ENCODE results near the gene DGAT2L6.

DNA sequence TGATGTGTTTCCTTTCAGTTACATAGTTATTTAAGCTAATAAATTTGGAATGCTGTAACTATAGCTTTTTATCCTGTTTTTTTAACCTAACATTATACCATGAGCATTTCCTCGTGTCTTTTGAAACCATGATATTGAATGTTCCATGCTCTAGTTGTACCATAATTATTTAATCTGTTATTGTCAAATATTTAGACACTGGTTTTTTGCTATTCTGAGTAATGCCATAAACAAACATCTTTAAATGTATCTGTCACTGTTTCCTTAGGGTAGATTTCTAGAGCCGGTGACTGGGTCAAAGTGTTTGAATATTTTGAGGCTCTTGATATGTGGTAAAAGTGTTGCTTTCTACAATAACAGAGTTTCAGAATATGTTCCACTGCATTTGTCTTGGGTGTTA, 38.7 kb upstream of the DGAT2L6 start:
- TF ChIP-seq, protein P1, sequence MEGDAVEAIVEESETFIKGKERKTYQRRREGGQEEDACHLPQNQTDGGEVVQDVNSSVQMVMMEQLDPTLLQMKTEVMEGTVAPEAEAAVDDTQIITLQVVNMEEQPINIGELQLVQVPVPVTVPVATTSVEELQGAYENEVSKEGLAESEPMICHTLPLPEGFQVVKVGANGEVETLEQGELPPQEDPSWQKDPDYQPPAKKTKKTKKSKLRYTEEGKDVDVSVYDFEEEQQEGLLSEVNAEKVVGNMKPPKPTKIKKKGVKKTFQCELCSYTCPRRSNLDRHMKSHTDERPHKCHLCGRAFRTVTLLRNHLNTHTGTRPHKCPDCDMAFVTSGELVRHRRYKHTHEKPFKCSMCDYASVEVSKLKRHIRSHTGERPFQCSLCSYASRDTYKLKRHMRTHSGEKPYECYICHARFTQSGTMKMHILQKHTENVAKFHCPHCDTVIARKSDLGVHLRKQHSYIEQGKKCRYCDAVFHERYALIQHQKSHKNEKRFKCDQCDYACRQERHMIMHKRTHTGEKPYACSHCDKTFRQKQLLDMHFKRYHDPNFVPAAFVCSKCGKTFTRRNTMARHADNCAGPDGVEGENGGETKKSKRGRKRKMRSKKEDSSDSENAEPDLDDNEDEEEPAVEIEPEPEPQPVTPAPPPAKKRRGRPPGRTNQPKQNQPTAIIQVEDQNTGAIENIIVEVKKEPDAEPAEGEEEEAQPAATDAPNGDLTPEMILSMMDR (IDR thresholded peaks at IDR 0.05): no peak
- TF ChIP-seq FOXM1 (IDR thresholded peaks at IDR 0.05; ENCODE audit: low read depth) (no peak), JUND (IDR thresholded peaks at IDR 0.05) (no peak), EZH2phosphoT487 (IDR thresholded peaks at IDR 0.05; ENCODE audit: borderline replicate concordance, low read depth) (no peak), EP300 (IDR thresholded peaks at IDR 0.05; ENCODE audit: borderline replicate concordance in 1 of 2, low read depth in 1 of 2, low read length in 1 of 2) (no peak), TAF1 (IDR thresholded peaks at IDR 0.05; ENCODE audit: borderline replicate concordance, low read depth, low read length) (no peak), RAD21 (IDR thresholded peaks at IDR 0.05; ENCODE audit: low read length) (no peak), GABPA (IDR thresholded peaks at IDR 0.05; ENCODE audit: low read depth) (no peak), RFX5 (IDR thresholded peaks at IDR 0.05; ENCODE audit: low read length) (no peak), FOSL2 (IDR thresholded peaks at IDR 0.05; ENCODE audit: borderline replicate concordance, low read depth) (no peak), TCF12 (IDR thresholded peaks at IDR 0.05) (no peak)
- TF ChIP-seq, protein P2, sequence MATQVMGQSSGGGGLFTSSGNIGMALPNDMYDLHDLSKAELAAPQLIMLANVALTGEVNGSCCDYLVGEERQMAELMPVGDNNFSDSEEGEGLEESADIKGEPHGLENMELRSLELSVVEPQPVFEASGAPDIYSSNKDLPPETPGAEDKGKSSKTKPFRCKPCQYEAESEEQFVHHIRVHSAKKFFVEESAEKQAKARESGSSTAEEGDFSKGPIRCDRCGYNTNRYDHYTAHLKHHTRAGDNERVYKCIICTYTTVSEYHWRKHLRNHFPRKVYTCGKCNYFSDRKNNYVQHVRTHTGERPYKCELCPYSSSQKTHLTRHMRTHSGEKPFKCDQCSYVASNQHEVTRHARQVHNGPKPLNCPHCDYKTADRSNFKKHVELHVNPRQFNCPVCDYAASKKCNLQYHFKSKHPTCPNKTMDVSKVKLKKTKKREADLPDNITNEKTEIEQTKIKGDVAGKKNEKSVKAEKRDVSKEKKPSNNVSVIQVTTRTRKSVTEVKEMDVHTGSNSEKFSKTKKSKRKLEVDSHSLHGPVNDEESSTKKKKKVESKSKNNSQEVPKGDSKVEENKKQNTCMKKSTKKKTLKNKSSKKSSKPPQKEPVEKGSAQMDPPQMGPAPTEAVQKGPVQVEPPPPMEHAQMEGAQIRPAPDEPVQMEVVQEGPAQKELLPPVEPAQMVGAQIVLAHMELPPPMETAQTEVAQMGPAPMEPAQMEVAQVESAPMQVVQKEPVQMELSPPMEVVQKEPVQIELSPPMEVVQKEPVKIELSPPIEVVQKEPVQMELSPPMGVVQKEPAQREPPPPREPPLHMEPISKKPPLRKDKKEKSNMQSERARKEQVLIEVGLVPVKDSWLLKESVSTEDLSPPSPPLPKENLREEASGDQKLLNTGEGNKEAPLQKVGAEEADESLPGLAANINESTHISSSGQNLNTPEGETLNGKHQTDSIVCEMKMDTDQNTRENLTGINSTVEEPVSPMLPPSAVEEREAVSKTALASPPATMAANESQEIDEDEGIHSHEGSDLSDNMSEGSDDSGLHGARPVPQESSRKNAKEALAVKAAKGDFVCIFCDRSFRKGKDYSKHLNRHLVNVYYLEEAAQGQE (IDR thresholded peaks at IDR 0.05; ENCODE audit: low read depth, low read length): no peak
- TF ChIP-seq, protein P3, sequence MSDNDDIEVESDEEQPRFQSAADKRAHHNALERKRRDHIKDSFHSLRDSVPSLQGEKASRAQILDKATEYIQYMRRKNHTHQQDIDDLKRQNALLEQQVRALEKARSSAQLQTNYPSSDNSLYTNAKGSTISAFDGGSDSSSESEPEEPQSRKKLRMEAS (IDR thresholded peaks at IDR 0.05; ENCODE audit: low read depth): no peak
- TF ChIP-seq, protein P4, sequence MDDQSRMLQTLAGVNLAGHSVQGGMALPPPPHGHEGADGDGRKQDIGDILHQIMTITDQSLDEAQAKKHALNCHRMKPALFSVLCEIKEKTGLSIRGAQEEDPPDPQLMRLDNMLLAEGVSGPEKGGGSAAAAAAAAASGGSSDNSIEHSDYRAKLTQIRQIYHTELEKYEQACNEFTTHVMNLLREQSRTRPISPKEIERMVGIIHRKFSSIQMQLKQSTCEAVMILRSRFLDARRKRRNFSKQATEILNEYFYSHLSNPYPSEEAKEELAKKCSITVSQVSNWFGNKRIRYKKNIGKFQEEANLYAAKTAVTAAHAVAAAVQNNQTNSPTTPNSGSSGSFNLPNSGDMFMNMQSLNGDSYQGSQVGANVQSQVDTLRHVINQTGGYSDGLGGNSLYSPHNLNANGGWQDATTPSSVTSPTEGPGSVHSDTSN (IDR thresholded peaks at IDR 0.05): no peak
